DND-41 (cell line): ENCODE results near the gene PLOD2.

Experiments
- ATAC-seq: fragments of 200-7000 bp; cut with Tn5 transposase; 3 replicates; pipeline ENCODE4 v1.9.1; 2021; ENCODE audit warnings: low read depth; ENCODE audit not compliant: insufficient read depth
- DNase-seq: peaks from one replicate; pipeline ENCODE4 v3.0.0-alpha.2; 2020
- H2AFZ ChIP-seq: 2 replicates; pipeline ENCODE4 v1.6.0; 2012; ENCODE audit warnings: low read depth, low read length
- H3K27ac ChIP-seq: 2 replicates; pipeline ENCODE4 v1.5.1; 2012; ENCODE audit warnings: low read length, inconsistent platforms
- H3K27me3 ChIP-seq: fragments of 200-600 bp; sonication (generic); 2 replicates; pipeline ENCODE4 v1.6.0; 2012; ENCODE audit warnings: low read length, mild to moderate bottlenecking, inconsistent platforms; ENCODE audit not compliant: insufficient read depth, poor library complexity
- H3K36me3 ChIP-seq: 2 replicates; pipeline ENCODE4 v1.5.1; 2012; ENCODE audit warnings: low read length, inconsistent platforms; ENCODE audit not compliant: insufficient read depth
- H3K4me1 ChIP-seq: 2 replicates; pipeline ENCODE4 v1.5.1; 2012; ENCODE audit warnings: mild to moderate bottlenecking, low read length; ENCODE audit not compliant: insufficient read depth
- H3K4me2 ChIP-seq: 2 replicates; pipeline ENCODE4 v1.6.0; 2012; ENCODE audit warnings: mild to moderate bottlenecking, moderate library complexity, low read length, inconsistent platforms; ENCODE audit not compliant: insufficient read depth
- H3K4me3 ChIP-seq, 2 experiments: fragments of 200-600 bp in 1 of 2; shearing (Covaris generic) in 1 of 2; 2 replicates each; pipeline ENCODE4 v1.5.1; 2012 to 2016; ENCODE audit warnings: inconsistent platforms in 2 of 2, low read length in 2 of 2, mild to moderate bottlenecking in 2 of 2, low read depth in 1 of 2, moderate library complexity in 1 of 2
- H3K79me2 ChIP-seq: 2 replicates; pipeline ENCODE4 v1.6.0; 2012; ENCODE audit warnings: low read length, inconsistent platforms; ENCODE audit not compliant: insufficient read depth
- H3K9ac ChIP-seq: 2 replicates; pipeline ENCODE4 v1.6.0; 2012; ENCODE audit warnings: low read depth, mild to moderate bottlenecking, inconsistent platforms, low read length, moderate library complexity
- H3K9me3 ChIP-seq: 2 replicates; pipeline ENCODE4 v1.5.1; 2012; ENCODE audit warnings: low read length, moderate library complexity, mild to moderate bottlenecking, inconsistent platforms; ENCODE audit not compliant: insufficient read depth, severe bottlenecking
- H4K20me1 ChIP-seq: 2 replicates; pipeline ENCODE4 v1.6.0; 2012; ENCODE audit warnings: low read length; ENCODE audit not compliant: insufficient read depth
- CTCF ChIP-seq: IDR thresholded peaks from 2 replicates; pipeline ENCODE4 v1.5.1; 2012; ENCODE audit warnings: borderline replicate concordance, low read length, moderate library complexity, mild to moderate bottlenecking; ENCODE audit not compliant: poor library complexity, severe bottlenecking; ENCODE audit errors: extremely low read depth
- EZH2 ChIP-seq: IDR thresholded peaks from 3 replicates; pipeline ENCODE4 v1.6.1; 2012; ENCODE audit warnings: borderline replicate concordance, low read depth, mild to moderate bottlenecking, moderate library complexity, low read length, inconsistent platforms; ENCODE audit not compliant: severe bottlenecking

PLOD2 gene

DNA sequence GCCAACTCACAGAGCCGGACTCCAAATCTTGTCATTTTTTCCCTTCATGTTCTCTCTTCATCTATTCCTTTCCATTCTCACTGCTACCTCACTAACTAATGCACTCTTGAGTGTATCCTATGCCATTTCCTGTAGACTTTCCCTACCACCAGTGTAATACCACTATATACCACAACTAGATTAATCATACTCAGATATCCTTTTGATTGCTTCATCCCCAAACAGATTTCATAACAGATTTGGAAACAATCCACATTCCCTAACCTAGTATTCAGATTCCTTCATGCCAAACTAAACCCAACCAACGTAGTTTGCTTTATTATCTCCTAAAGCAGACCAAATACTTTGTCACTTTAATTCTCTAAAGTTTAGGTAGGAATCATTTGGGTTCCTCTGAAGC lies 2.6 kb upstream of the PLOD2 start:
- Histone ChIP-seq H2AFZ (no peak overlapping the region), H3K4me2 (no peak overlapping the region), H3K79me2 (no peaks in the 10 kb centered on the region), H4K20me1 (no peaks in the 10 kb centered on the region), H3K27me3 (no peaks in the 10 kb centered on the region), H3K9ac (no peak overlapping the region), H3K4me1 (no peaks in the 10 kb centered on the region), H3K36me3 (no peaks in the 10 kb centered on the region), H3K4me3 (no peak overlapping the region), H3K9me3 (no peaks in the 10 kb centered on the region), H3K27ac (no peak overlapping the region)
- no peak for TF ChIP-seq EZH2
- TF ChIP-seq CTCF: no peak
- ATAC-seq (no peak), DNase-seq (no peak)

- no peaks in the 10 kb centered on the region for H4K20me1 ChIP-seq
- H3K4me3 ChIP-seq: no peak overlapping the region
- no peaks in the 10 kb centered on the region for H3K27me3 ChIP-seq
- TF ChIP-seq EZH2 (no peak), CTCF (no peak)
- H2AFZ ChIP-seq: no peak overlapping the region
- DNase-seq (no peak), ATAC-seq (no peak)
- no peak overlapping the region for H3K9ac ChIP-seq
- H3K9me3 ChIP-seq: no peaks in the 10 kb centered on the region
- H3K27ac ChIP-seq: no peak overlapping the region
- no peaks in the 10 kb centered on the region for H3K4me1 ChIP-seq
- H3K79me2 ChIP-seq: no peaks in the 10 kb centered on the region
- no peaks in the 10 kb centered on the region for H3K36me3 ChIP-seq
- H3K4me2 ChIP-seq: no peak overlapping the region
Observed at GRCh38 chr3:146162561-146162960, 1.6 kb upstream of the PLOD2 start.

DNA sequence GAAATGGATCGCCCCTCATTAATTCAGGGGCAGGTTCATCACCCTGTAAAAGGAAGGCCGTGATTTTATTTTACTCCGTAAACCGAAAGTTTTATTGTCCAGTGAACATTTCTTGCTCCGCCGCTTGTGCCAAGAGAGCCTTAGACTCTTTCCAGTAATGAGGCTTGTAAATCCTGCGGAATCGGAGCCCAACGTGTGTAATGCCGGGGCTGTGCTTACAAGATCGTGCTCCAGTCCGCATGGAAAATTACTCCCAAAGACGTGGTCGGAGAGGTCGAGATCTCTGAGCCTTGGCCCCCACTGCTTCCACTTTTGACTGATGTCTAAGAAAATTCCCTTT lies 649 bp upstream of the PLOD2 start:
- Histone ChIP-seq H3K9me3 (no peaks in the 10 kb centered on the region), H3K4me3 (no peak overlapping the region), H4K20me1 (no peaks in the 10 kb centered on the region), H3K36me3 (no peaks in the 10 kb centered on the region), H3K27me3 (no peaks in the 10 kb centered on the region), H3K27ac (no peak overlapping the region), H3K9ac (no peak overlapping the region), H3K4me1 (no peaks in the 10 kb centered on the region), H2AFZ (no peak overlapping the region), H3K79me2 (no peaks in the 10 kb centered on the region), H3K4me2 (no peak overlapping the region)
- DNase-seq (no peak), ATAC-seq (no peak)
- TF ChIP-seq EZH2 (no peak), CTCF (no peak)

- H3K4me3 ChIP-seq: no peak overlapping the region
- no peak for TF ChIP-seq CTCF
- no peak for TF ChIP-seq EZH2
- H3K4me2 ChIP-seq: no peak overlapping the region
- no peaks in the 10 kb centered on the region for H3K27me3 ChIP-seq
- no peak for ATAC-seq
- H4K20me1 ChIP-seq: no peaks in the 10 kb centered on the region
- no peak overlapping the region for H2AFZ ChIP-seq
- no peaks in the 10 kb centered on the region for H3K79me2 ChIP-seq
- H3K27ac ChIP-seq: no peak overlapping the region
- no peaks in the 10 kb centered on the region for H3K9me3 ChIP-seq
- no peaks in the 10 kb centered on the region for H3K36me3 ChIP-seq
- H3K4me1 ChIP-seq: no peaks in the 10 kb centered on the region
- H3K9ac ChIP-seq: no peak overlapping the region
- DNase-seq: no peak
Observed at GRCh38 chr3:146160321-146160963, 542 bp downstream of the PLOD2 start.
